WERI-Rb-1 (cell line): ENCODE measurements around the gene KLF3.
"Not testable (repeated sequence)": the region's sequence is repeated elsewhere in the genome, so short reads cannot be mapped to it uniquely, and the experiment has no call there.

Source experiments
- DNase-seq: peaks from one replicate; pipeline ENCODE4 v3.0.0-alpha.2; 2020
- H3K27ac ChIP-seq: fragments of 250-450 bp; sonication (Bioruptor Pico); 2 replicates; pipeline ENCODE4 v1.5.1; 2020; ENCODE audit warnings: mild to moderate bottlenecking, moderate library complexity
- H3K27me3 ChIP-seq: fragments of 250-450 bp; sonication (Bioruptor Pico); 2 replicates; pipeline ENCODE4 v1.5.1; 2021; ENCODE audit warnings: mild to moderate bottlenecking, low read depth, moderate library complexity; ENCODE audit not compliant: insufficient read depth, severe bottlenecking
- H3K36me3 ChIP-seq: fragments of 250-450 bp; sonication (Bioruptor Pico); 2 replicates; pipeline ENCODE4 v1.5.1; 2020; ENCODE audit warnings: mild to moderate bottlenecking, moderate library complexity
- H3K4me3 ChIP-seq: 2 replicates; pipeline ENCODE4 v1.5.1; 2011; ENCODE audit warnings: low read depth, mild to moderate bottlenecking, control low read depth, low read length
- H3K9me3 ChIP-seq: fragments of 250-450 bp; sonication (Bioruptor Pico); 2 replicates; pipeline ENCODE4 v1.5.1; 2021; ENCODE audit warnings: mild to moderate bottlenecking, moderate library complexity; ENCODE audit not compliant: severe bottlenecking
- TF ChIP-seq, protein P1 (sequence below): IDR thresholded peaks from 2 replicates; pipeline ENCODE4 v1.5.1; 2011; ENCODE audit warnings: low read depth, mild to moderate bottlenecking, control low read depth, inconsistent platforms, low read length

The KLF3 gene

DNA sequence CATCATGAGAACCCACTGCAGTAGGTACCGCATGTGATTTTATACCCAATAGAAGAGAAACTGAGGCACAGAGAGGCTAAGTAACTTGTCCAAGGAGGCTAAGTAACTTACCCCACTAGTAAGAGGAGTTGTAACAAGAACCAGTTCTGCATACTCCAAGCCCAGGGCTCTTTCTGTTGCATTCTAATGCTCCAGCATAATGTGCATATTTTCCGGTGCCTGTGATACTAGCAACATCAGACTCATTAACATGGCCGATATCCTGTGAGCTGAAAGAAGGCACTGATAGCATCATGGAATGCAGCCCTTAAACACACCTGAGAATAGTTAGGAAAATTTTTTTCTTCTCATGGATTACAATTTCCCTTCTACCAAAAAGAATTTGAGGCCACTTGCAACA is 39.7 kb upstream of the KLF3 start:
- Histone ChIP-seq H3K27ac (no peak overlapping the region), H3K27me3 (no peaks in the 10 kb centered on the region), H3K9me3 (no peaks in the 10 kb centered on the region), H3K4me3 (no peak overlapping the region), H3K36me3 (no peaks in the 10 kb centered on the region)
- no peak for DNase-seq
- TF ChIP-seq, protein P1, sequence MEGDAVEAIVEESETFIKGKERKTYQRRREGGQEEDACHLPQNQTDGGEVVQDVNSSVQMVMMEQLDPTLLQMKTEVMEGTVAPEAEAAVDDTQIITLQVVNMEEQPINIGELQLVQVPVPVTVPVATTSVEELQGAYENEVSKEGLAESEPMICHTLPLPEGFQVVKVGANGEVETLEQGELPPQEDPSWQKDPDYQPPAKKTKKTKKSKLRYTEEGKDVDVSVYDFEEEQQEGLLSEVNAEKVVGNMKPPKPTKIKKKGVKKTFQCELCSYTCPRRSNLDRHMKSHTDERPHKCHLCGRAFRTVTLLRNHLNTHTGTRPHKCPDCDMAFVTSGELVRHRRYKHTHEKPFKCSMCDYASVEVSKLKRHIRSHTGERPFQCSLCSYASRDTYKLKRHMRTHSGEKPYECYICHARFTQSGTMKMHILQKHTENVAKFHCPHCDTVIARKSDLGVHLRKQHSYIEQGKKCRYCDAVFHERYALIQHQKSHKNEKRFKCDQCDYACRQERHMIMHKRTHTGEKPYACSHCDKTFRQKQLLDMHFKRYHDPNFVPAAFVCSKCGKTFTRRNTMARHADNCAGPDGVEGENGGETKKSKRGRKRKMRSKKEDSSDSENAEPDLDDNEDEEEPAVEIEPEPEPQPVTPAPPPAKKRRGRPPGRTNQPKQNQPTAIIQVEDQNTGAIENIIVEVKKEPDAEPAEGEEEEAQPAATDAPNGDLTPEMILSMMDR = no peak

DNA sequence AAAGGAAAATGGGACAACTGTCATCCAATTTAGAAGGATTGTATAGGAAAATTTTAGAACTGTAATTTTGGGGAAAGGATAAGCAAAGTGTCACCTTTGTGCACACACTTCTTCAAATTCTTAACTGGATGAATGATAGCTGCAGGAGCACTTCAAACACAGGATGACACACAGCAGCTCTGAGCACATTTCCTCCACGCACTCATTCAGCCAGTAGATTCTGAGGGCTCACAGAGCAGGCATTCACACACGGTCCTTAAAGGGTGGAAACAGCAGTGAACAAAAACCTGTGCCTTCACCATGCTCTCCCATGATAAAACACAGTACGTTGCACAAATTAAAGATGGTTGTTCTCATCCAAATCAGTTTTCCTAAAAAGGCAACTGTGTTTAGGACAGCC is 38.5 kb upstream of the KLF3 start:
- H3K27me3 ChIP-seq = no peaks in the 10 kb centered on the region
- no peak overlapping the region for H3K27ac ChIP-seq
- DNase-seq = no peak
- H3K36me3 ChIP-seq = no peaks in the 10 kb centered on the region
- no peaks in the 10 kb centered on the region for H3K9me3 ChIP-seq
- H3K4me3 ChIP-seq = no peak overlapping the region
- TF ChIP-seq, protein P1 = no peak

DNA sequence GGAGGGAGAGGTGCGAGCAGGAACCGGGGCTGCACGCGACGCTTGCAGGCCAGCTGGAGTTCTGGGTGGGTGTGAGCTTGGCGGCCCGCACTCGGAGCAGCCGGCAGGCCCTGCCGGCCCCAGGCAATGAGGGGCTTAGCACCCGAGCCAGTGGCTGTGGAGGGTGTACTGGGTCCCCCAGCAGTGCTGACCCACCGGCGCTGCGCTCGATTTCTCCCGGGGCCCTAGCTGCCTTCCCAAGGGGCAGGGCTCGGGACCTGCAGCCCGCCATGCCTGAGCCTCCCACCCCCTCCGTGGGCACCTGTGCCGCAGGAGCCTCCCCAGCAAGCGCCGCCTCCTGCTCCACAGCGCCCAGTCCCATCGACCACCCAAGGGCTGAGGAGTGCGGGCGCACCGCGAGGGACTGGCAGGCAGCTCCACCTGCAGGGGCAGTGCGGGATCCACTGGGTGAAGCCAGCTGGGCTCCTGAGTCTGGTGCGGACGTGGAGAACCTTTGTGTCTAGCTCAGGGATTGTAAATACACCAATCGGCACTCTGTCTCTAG is 37.0 kb upstream of the KLF3 start:
- not testable (repeated sequence) for H3K27ac ChIP-seq, H3K4me3 ChIP-seq, H3K27me3 ChIP-seq, H3K36me3 ChIP-seq, H3K9me3 ChIP-seq
- TF ChIP-seq, protein P1 = peak; percentile 19; the same call in 1 of the 2 replicates
- peak; percentile 37 for DNase-seq

DNA sequence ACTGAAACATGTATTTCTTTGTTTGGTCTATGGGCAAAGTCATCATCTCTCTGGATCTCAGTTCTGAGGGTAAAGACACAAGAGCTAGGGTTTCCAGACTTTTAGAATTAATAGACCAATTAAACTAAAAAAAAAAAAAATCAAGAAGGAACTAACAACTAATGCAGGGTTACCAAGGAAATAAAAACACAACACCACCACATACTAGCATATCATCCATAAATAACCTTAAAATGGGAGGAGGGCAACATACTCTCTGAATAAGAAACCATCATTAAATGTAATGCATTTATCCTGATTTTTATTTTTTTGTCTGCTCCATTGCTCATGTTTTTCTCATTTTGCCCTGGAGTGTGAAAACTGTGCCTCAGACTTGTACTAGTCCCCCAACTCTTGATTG is 33.5 kb upstream of the KLF3 start:
- Histone ChIP-seq H3K27ac (no peak overlapping the region), H3K9me3 (no peaks in the 10 kb centered on the region), H3K27me3 (no peaks in the 10 kb centered on the region), H3K4me3 (no peak overlapping the region), H3K36me3 (no peaks in the 10 kb centered on the region)
- TF ChIP-seq, protein P1 = no peak
- no peak for DNase-seq

DNA sequence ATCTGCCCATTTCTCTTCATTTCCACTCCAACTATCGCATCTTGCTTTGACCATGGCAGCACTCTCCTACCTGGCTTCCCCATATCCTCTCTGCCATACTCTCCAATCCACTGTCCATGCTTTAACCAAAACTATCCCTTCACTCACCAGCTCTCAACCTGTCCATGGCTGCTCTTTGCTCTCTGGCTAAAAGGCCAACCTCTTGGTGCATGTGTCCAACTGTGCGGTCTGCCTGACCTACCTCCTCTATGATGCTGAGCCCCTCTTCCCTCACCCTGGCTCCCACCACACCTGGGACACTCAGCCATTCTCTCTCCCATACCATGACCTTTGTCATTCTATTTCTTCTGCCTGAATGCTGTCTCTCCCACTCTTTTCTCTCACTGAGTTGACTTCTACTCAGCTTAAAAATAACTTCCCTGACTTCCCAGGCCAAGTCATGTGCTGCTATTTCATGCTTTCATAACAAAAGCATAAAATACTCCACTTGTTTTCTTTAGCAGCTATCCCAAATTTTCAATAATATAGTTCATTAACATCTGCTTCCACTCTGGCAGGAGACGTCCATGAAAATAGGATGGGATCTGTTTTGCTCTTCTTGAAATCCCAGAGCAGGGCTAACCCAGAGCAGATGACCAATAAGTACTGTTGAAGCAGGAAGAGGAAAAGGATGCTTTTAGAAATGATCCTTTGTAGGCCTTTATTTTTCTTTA is 29.8 kb upstream of the KLF3 start:
- TF ChIP-seq, protein P1 = no peak
- no peaks in the 10 kb centered on the region for H3K36me3 ChIP-seq
- no peaks in the 10 kb centered on the region for H3K27me3 ChIP-seq
- DNase-seq = no peak
- no peak overlapping the region for H3K27ac ChIP-seq
- H3K4me3 ChIP-seq = no peak overlapping the region
- H3K9me3 ChIP-seq = no peaks in the 10 kb centered on the region

DNA sequence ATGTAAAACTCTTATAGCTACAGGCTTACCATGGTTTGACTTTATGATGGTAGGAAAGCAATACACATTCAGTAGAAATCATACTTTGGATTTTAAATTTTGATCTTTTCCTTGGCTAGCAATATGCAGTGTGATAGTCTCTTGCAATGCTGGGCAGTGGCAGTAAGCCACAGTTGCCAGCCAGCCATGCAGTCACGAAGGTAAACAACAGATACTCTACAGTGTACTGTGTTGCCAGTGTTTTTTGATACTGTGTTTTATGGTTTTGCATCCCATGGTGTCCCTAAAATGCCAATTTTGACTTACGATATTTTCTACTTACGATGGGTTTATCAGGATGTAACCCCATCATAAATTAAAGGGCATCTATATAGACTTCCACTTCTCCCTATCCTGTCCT is 24.8 kb upstream of the KLF3 start:
- Histone ChIP-seq H3K36me3 (no peaks in the 10 kb centered on the region), H3K27me3 (no peaks in the 10 kb centered on the region), H3K4me3 (no peak overlapping the region), H3K27ac (no peak overlapping the region), H3K9me3 (no peaks in the 10 kb centered on the region)
- no peak for DNase-seq
- TF ChIP-seq, protein P1 = no peak
